Islet of Langerhans (tissue), 1 donor: Measurements from ENCODE around the gene ADAMTS16.

Source experiments
- FAIRE-seq: peaks from one replicate; lab custom pipeline; 2011; peaks lifted over from hg19 to GRCh38; lab: Jason Lieb, UNC

The ADAMTS16 gene

DNA sequence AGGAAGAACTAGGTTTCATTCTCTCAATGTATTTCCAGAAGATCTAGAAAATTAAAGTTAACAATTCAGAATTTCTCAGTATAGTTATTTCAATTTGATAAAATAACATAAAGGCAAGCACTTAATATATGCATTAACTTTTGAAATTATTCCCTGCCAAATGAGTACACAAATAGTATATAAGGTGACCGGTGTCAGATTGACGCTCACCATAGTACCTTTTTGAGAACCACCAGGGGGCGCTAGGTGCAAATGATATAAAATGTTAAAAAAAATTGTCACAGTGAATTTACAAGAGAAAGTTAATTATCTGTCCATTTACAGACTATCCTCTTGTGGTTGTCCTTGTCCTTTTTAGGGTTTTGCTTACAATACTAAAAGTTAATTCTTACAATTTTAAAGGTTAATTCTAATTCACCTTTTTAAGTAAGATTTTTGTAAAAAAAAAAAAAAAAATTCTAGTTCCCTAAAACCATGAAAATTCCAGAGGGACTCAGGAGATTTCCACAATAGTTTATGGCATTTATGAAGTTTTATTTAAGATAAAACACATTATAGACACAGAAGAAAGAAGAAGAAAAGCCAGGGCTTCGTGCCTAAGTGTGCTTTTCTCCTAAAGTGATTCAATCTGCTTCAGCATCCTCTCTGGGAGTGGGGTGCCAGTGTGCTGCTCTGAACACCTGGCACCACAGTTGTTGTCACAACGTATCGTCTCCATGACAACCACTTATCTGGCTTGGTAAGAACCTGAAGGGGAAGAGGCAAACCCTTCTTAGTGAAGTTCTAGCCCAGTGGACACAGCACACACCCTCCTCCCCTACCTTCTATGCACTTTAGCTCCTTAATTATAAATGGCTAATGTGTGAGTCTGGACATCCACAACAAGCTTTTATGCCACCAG is 1.7 kb downstream of the ADAMTS16 start:
- FAIRE-seq: peak; percentile 98

DNA sequence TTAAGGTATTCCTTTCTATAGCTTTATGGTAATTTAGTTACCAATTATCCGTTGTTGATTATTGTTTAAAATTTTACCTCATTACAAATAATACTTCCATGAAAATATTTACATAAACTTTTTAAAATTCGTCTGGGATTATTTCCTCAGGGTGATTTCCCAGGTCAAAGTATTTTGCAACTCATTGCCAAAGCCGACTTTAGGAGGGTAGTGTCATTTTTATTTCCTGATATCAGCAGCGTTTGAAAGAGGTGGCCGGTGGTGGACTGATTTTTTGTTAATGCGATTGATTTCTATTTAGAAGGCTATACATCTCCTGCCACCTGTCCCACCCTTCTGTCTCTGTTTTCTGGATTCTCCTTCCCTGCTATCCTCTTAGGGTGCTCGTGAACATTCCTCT is 4.3 kb downstream of the ADAMTS16 start:
- FAIRE-seq: no peak

DNA sequence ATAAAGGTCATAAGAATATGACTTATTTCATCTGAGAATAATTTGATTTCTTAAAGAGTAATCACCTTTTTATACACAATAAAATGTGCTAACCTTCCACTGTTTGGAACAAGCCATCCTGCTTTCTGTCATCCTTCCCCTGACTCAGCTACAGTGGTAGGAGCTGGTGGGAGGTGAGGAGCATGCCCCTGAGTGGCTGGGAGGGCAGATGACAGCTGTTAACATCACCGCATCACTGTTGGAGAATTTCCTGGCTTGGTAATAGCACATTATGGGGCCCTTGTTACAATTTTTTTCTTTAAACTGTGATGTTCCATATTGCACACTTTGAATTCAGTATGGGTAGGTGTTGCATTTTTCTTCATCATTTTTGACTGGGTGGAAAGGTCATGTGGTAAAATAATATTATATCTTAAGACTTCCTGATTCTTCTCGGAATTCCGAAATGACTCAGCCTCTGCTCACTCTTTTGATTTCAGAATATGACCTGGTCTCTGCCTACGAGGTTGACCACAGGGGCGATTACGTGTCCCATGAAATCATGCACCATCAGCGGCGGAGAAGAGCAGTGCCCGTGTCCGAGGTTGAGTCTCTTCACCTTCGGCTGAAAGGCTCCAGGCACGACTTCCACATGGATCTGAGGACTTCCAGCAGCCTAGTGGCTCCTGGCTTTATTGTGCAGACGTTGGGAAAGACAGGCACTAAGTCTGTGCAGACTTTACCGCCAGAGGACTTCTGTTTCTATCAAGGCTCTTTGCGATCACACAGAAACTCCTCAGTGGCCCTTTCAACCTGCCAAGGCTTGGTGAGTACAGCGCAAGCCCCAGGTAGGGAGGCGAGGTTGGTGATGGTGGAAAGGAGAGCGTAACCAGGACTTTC is 5.8 kb downstream of the ADAMTS16 start:
- no peak for FAIRE-seq

DNA sequence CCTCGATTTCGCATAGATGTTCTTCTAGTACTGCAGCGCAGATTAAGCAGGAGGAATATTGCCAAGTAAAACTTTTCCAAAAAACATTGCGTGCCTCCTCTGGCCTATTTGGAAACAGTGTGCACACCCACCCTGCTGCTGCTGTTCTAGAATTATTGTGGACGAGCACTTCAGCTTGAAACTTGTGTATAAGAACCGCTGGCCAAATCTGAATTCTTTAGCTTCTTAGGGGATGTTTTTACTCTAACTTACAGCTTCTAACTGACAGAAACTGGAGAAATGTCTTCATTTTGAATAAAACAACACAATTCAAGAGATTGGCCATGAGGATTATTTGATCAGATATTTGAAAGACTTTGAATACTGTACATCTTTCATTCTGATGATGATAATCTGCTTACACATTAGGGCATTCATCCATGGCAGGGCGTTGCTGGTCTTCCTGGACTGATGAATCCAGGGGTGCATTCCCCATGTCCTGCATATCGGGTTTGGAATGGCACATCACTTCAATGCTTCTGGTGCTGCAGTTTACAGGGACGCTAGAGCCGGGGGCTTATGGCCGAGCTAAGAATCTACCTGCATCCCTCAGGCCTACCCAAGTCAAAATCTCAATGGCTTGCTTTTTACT is 6.5 kb downstream of the ADAMTS16 start:
- FAIRE-seq: no peak

DNA sequence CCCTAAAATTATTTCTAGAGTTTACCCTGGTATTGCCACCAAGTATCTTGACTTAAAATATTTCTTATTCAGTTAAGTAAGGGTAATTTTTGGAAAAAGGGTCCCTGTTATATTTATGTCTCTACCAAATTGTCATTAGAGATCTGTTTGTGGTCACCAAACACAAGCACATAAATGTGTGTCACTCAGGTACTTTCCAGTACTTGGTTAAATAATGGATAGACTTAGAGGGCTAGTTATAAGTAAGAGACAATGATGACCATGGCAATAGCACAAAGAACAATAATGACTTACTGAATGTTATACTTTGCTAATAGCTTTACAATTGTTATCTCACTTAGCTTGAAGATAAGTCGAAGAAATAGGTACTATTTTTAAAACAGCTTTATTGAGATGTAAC is 9.0 kb downstream of the ADAMTS16 start:
- FAIRE-seq: no peak

DNA sequence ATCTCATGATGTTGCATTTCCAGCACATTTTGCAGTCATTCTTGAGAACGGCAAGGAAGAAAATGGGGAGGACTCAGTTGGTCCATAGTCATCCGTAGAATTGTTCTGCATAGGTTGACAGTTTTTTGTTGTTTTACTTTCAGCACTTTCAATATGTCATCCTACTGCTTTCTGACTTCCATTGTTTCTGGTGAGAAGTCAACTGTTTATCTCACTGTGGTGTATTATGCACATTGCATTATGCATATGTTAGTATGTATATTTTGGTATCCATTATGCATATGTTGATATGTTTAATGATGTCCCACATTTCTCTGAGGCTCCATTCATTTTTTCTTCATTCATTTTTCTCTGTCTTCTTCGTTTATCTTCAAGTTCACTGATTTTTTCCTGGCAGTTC is 10.5 kb downstream of the ADAMTS16 start:
- no peak for FAIRE-seq

DNA sequence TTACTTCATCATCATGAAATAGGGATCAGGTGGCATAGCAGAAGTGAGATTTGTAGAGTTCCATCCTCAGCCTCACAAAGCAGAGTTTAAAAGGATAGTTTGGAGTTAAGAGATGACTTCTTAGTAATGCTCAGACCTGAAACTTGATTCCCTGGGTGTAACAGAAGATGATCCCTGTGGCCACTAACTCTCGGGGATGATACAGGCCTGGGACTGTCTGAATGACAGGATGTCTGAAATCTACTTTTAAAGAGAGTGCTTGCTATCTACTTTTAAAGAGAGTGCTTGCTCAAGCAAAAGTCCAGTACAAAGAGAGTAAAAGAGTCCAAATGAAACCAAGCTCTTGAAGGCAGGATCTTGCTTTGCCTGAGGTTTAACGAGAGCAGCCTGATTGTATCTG is 14.6 kb downstream of the ADAMTS16 start:
- FAIRE-seq: no peak

DNA sequence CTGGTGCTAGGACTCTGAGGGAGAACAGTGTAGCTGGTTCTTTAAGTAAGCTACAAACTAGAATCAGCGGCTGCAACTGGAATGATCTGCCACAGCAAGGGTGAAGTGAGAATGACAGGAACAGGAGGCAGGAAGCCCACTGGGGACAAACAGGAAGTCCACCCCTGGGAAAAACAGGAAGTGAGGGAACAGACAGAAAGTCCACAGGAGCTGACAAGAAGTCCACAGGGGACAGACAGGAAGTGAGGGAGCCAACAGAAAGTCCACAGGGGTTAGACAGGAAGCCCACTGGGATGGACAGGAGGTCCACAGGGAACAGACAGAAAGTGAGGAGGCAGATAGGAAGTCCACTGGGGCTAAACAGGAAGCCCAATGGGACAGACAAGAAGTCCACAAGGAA is 15.5 kb downstream of the ADAMTS16 start:
- no peak for FAIRE-seq

DNA sequence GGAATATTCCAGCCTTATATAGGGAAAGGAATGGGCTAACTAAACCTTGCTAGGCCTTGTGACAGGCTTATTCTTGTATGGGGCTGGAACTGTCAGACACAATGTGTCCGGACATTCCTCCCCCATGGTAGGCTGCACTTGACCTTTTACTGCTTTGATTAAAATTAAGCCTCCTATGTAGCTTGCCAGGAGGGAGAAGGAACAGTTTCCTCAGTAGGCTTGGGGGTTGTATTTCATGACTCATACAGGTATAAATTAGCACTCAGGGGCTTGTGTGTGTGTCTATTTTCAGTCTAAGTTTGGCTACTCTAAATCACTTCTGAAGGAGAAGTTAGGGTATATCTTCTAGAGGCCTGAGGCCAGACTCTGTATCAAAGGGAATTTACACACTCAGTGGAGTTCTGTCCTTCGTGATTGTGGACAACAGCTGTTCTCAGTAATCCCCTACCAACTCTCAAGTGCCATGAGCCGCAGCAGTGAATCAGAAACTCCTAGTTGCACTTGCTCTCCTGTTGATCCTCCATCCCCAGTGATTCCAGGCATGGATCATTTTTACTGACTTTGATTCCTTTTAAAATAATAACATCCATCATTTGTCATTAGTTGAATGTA is 16.4 kb downstream of the ADAMTS16 start:
- FAIRE-seq: no peak

DNA sequence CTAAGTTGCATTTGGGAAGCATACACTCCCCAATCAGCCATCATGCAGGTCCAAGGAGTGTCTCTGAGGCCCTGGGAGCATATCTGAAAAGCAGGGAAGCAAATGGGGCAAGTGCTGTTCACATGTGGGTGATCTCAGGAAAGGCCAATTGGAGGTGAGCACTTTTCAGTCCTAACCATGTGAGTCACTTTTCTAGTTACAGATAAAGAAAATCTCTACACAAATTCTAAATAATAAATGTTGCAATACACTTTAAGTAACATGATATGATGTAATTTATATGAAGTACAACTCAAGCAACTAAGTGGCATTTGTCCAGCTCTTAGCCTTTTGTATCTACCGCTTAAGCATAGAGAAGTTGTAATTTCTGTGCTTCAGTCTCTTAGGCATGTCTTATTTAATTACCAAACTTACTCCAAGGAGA is 18.4 kb downstream of the ADAMTS16 start:
- FAIRE-seq: no peak

DNA sequence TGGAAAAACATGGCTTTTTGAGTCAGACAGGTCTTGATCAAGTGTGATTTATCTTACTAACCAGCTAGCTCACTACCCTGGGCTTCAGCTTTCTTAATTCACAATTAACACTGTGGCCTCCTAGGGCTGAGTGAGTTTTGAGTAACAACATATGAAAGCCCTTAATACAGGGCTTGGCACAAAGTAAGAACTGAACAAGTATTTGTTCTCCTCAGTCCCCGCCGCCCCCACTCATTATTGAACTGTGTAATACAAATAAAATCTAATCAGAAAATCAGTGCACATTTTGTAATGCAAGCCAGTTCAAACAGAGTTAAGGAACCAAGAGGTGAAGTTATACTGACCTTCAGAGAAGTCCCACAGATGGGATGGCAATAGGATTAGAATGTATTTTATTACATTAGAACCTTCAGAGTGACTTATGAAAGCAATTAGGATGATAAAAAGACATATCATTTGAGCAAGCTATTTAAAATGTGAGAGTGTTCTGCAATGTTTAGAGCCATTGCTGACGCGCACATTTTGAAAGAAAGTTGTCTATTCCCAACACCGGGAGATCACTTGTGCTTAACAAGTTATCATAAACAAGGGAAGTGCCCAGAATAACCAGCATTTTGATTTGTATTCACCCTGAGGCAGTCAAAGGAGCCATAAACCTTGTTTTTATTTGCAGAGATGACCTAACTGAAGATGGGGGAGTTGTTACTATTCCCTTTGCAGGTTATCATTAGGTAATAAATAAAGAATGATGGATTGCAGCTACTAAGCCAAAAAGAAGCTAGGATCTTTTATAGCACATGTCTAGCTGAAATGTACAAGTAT is 19.4 kb downstream of the ADAMTS16 start:
- no peak for FAIRE-seq

DNA sequence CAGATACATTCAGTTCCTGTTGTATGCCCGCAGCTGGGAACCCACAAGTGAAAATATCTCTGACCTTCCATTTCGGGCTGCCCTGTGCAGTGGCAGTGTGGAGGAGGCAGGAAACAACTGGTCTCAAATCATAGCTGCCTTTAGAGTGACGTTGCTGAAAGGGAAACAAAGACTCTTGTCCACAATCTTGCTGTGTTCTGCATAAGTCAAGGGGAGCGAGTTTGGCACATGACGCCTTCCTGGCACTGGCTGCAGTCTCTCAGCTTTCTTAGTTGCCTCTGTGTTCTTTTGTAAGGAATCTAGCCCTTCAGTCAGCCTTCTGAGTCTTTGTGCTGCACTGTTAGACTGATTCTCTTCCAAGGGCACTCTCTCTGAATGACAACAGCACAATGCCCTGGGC is 24.0 kb downstream of the ADAMTS16 start:
- FAIRE-seq: no peak

DNA sequence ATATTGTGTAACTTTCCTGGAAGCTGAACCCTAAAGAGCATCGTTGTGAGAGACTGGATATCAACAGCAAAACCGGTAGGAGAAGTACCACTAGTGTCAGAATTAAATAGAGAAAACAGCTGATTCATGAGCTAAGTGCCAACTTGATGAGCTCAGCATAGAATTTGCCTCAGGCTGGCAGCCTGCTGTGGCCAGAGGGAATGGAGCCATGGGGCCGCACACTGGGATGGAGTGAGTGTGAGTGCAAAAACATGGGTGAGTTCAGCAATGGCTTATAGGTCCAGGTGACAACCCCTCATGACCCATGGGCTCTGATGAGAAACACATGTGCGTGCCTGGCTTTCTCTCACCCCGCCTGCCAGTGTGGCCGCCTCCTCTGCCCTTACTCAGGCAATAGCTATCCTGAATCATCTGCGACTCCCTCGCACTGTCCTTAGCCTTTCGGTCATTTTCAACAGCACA is 25.4 kb downstream of the ADAMTS16 start:
- FAIRE-seq: no peak

DNA sequence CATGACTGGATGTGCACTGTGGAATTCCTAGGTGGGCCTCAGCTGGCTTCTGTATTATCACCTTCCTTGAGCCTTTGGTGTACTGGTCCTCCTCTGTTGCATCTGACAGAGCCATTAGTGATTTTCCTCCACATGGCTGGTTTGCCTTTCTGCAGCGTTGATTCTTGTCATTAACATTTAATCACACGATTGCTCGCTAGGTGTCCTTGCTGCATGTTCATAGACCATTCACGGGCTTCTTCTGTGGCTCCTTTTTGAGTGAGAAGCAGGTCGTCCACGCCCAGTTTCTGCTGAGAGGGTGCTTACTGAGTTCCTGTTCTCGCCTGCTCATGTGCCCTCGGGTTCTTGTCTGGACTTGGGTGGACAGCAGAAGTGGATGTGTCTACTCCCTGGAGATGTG is 29.3 kb downstream of the ADAMTS16 start:
- no peak for FAIRE-seq

DNA sequence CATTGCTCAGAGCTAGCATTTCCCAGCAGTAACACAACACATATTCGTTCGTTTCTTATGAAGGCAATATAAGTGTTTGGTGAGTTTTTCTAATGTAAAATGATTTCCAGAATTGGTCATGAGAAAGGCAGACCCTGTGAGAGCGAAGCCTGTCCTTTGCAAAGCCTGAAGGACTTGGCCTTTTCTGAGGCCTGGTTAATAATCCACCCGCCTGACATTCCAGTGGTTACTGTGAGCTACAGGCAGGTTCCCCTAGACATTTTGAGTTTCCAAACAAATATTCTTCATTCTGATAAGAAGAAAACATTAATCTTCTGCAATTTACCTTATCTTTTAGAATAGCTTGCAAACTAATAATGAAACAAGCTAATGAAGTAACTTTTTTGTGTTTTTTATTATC is 38.0 kb downstream of the ADAMTS16 start:
- FAIRE-seq: no peak

DNA sequence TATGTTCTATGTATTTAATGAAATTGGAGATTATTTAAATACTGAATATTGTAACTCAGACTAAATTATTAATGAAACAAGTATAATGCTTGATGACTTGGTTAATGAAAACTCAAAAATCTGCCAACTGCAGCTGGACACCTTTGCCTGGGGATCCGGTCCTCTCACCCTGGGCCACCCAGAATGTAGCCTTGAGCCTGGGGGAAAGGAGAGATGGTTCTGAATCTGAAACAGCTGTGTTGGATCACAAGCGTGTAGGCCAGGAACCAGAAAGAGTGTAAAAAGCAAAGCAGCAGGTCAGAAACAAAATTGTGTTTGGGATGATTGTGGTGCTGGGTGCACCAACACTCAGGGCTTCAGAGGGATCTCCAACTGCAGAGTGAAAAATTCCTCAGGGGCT is 38.5 kb downstream of the ADAMTS16 start:
- FAIRE-seq: no peak

DNA sequence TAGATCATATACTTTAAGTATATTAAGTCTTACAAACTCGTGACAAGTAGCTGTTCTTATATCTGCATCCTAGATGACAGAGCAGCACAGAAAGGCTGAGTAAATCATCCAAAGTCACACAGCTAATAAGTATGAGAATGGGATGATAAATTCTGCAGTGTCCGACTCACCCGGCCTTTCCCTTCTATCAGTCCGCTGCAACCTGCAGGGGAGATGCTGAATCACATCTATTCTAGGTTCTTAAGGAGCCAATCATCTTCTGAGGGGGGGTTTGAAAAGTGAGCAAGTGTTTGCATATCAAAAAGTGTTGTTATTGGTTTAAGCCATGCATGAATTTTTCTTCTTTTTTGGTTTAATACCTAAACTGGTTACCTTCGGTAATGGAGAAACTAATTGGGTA is 38.9 kb downstream of the ADAMTS16 start:
- FAIRE-seq: no peak

DNA sequence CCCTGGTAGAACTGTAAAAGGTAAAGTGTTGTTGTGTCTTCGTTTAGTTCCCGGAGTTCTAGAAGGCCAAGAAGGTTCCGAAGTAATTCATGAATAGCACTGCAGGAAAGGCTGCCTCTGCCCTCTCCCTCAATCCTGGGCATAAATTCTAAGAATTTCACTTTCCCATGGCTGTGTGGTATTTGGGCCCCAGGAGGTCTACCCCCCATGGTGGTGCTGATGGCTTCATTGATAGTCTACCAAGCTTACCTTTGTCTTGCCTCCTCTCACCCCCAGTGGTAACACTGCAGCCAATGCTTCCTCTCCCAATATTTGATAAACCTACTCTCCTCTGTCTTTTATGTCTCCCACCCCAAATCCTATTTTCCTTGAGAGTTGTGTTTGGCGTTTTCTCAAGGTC is 39.5 kb downstream of the ADAMTS16 start:
- FAIRE-seq: no peak

DNA sequence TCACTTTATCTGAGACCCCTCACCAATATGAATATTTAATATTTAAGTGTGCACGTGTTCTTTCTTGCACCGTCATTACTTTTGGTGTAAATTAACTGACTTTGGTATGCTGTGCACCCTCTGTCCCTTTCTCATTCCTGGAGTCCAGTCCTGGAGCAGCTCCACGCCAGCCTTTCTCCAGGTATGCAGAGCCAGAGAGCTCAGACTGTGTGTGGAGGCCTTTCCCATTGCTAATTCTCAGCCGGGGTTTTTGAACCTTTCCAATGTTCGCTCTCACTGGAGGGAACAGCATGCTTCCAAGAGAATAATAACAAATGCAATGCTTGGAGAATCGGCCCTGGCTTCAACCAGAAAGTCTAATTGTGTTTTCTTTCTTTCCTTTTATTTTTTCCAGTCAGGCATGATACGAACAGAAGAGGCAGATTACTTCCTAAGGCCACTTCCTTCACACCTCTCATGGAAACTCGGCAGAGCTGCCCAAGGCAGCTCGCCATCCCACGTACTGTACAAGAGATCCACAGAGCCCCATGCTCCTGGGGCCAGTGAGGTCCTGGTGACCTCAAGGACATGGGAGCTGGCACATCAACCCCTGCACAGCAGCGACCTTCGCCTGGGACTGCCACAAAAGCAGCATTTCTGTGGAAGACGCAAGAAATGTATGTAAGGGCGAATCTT is 41.7 kb downstream of the ADAMTS16 start:
- no peak for FAIRE-seq

DNA sequence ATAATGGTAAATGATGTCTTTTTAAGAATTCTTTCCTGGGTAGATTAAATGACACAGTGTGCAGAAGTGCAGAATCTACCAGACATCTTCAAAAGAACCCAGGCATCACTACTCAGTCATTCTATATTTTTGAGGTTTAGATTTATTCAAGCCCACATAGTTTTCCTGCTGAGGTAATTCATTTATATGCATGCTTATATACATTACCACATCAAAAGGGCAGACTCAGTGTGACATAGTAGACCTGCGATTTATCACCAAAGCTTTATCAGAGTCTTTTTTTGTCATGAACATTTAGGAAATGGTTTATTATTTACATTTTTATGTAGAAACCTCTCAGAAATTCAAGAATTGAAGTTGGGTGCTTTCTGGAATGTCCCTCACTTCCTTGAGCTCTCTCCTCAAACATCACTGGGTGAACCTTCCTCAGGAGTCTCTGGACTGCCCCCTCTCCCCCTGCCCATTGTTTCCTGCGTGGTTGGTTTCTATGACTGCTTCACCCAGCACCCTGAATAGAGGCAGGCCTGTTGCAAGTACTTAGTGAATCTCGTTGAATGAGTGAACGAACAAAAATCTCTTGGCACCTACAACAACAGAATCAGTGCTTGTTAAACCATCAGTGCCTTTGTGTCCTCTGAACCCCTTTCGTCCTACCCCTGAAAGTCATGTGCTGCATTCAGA is 42.5 kb downstream of the ADAMTS16 start:
- FAIRE-seq: no peak
